Endometrial microvascular endothelial cells (primary cell): ENCODE results near the gene CCND3. TPM values are rescaled to one million over a fixed set of nuclear protein-coding genes. Genes with fewer than 3 reads are reported as not detected.

ENCODE experiments used
- in situ Hi-C: cut with HindIII; loops from 2 replicates; pipeline ENCODE4 v1.10.0; 2017; ENCODE audit warnings: low sequenced_read_pairs, low pct_unique_long_range_greater_than_20kb; ENCODE audit errors: inconsistent ontology term
- total RNA-seq: library from RNA; depleted of rRNA; stranded (reverse); fragments of >200 nt; gene quantifications from one replicate; pipeline ENCODE4 v1.2.3, GENCODE V29; 2015; ENCODE audit errors: inconsistent ontology term

The CCND3 gene
- total RNA-seq, 1 donor from 2014 or later: 153 TPM

DNA sequence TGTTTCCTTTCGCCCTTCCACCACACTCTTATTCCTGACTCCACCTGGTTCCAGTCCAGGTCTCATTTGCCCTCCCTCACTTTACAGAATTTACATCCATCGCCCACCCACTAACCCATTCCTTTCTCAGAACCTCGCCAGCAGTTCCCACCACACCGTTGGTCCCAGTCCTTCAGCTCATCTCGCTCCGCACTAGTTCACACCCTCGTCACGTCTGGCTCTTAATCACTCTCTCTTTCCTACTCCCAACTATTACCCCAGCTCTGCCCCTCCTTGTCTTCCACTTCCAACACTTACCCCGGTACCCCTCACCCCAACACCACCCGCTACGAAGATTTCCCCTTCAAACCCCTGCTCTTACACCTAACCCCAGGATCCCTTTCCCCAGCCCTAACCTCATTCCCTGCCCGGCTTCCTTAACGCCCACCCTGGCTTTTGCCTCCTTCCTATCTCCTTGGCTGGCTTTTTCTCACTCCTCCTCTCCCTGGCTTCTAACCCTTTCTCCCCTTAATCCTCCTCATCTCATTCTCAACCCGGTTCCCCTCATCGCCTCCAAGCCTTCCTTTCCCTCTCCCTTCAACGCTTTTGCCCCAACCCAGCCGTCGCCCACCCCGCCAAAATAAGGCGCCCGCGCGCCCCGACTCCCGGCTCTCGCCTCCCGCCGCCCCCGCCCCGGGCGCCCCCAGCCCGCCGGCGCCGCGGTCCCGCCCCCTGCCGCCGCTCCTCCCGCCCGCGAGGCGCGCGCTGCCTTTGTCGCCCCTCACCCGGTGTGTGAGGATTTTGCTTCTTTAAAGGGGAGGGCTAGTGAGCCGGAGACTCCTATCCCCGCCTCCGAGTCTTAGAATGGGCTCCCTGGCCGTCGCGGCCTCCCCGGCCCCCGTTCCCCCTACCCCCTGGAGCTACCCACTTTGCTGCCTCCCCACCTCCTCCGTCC is 47.0 kb downstream of the CCND3 start:
- in situ Hi-C loops: no loop called here

DNA sequence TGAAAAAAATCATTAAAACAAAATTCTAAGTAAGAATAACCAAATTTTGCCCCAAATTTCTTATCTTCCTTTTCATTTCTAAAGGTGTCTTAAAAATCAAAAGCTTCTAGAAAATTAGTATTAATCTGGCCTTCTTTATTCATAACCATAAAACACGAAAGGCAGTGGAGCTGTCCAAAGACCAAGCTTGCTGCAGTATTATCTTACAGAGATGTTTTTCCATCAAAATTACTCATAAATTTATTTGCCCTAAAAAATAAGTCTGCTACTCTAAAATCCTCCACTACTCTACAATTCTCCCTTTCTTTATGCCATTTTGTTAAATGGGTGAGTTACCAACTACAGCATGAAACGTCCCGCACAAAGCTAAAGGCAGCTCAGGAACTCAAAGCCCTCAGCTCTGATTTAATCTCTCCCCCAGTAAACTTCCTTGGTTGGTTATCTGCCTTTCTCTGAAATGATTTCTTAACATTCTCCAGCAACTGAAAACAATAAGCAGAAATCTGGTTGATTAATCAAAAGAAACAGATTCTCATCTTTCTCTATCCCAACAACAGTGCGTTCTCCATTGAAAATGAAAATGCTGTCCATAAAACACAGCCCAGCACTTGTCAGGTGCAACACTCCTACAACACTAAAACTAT is 48.6 kb downstream of the CCND3 start:
- in situ Hi-C loops: no loop called here

DNA sequence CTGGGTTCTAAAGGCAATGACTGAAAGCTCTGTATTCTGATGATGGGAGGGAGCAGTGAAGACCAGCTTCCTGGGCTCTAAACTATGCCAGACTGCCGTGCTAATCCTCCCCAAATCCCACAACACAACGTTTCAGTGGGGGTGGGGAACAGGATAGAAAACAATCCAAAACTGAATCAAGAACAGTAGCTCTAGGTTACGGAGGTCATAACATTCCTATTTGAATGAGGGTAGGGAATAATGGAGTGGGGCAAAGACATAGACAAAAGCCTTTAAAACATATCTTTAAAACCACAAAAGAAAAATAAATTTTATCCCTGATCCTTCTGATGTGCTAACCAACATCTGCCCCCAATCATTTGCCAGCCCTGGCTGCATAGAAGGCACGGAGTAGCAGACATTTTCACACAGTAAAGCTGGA is 54.3 kb downstream of the CCND3 start:
- in situ Hi-C loops: no loop called here

DNA sequence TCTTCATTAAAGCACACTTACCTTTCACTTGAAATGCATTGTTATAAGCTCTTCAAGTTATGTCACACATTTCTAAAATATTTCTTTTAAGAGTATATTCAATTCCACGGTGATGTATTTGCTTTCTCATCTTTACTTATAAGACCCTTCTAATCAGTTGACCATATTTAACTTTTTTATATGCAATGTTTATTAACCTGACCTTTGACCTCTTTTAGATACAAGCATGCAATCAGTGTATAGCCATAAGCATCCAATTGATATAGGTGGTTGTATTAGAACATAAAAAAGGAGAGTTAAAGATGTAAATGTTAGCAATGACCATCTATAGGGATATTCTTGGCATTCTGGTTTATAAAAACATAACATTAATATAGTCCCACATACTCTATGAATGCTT is 55.7 kb downstream of the CCND3 start:
- in situ Hi-C loops: no loop called here

DNA sequence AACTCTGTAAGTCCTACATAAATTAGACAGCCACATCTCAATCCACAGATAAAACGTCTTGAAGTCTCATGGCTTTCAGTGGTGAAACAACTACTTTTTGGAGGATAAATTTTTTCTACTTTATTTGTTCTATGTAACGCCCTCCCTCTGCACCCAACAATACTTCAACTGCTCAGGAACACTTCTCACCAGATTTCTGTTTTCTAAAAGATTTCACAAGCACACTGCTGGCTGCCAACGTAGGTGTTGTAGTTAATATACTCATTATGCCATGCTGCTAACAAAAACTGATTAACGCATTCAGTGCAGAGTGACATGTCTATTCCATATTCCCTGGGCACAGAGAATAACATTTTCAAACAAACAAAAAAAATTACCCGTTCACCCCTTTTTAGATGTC is 56.7 kb downstream of the CCND3 start:
- in situ Hi-C loops: no loop called here

Other genes with a start within 250 kb of the CCND3 start
- gene TFEB, start 206.2 kb downstream of the CCND3 start, total RNA-seq: 5.9 TPM
- not detected for gene PGC, start 194.4 kb downstream of the CCND3 start, total RNA-seq
- gene FRS3, start 161.9 kb downstream of the CCND3 start, total RNA-seq: 1.2 TPM
- gene PRICKLE4, start 161.0 kb downstream of the CCND3 start, total RNA-seq: 4.5 TPM
- gene TOMM6, start 154.1 kb downstream of the CCND3 start, total RNA-seq: 212 TPM
- 2.8 TPM for gene USP49, start 46.4 kb downstream of the CCND3 start, total RNA-seq
- gene MED20, start 20.7 kb downstream of the CCND3 start, total RNA-seq: 30.9 TPM
- gene BYSL, start 20.3 kb downstream of the CCND3 start, total RNA-seq: 10.4 TPM
- gene TAF8, start 108.7 kb upstream of the CCND3 start, total RNA-seq: 34.9 TPM
- gene C6orf132, start 200.8 kb upstream of the CCND3 start, total RNA-seq: 0.46 TPM
- gene GUCA1A, start 231.6 kb upstream of the CCND3 start, total RNA-seq: not detected